HS-5 (cell line): Measurements from ENCODE around the gene CHD3.
A peak's percentile ranks its signal among the peaks of the same experiment; 100 is the strongest.

Experiments used
- DNase-seq: peaks from one replicate; pipeline ENCODE4 v3.0.0-alpha.2; 2012; ENCODE audit warnings: low read depth

The CHD3 gene

GRCh38 chr17:7864995-7865650 is 23.5 kb upstream of the CHD3 start:
- DNase-seq = no peak

GRCh38 chr17:7867881-7868329 is 20.7 kb upstream of the CHD3 start:
- DNase-seq = no peak

- DNase-seq = no peak
Measured at GRCh38 chr17:7873051-7873450, 15.5 kb upstream of the CHD3 start.

- DNase-seq = no peak
Measured at GRCh38 chr17:7875804-7876370, 12.7 kb upstream of the CHD3 start.

- DNase-seq = no peak
Measured at GRCh38 chr17:7878234-7878633, 10.4 kb upstream of the CHD3 start.

GRCh38 chr17:7880076-7880868 is 8.3 kb upstream of the CHD3 start:
- DNase-seq = no peak

- no peak for DNase-seq
Measured at GRCh38 chr17:7881276-7882054, 7.1 kb upstream of the CHD3 start.

- DNase-seq = no peak
Measured at GRCh38 chr17:7882068-7882467, 6.5 kb upstream of the CHD3 start.

- DNase-seq = no peak
Measured at GRCh38 chr17:7882629-7883028, 6.0 kb upstream of the CHD3 start.

GRCh38 chr17:7883781-7884386 is 4.7 kb upstream of the CHD3 start:
- DNase-seq = no peak

GRCh38 chr17:7884581-7885366 is 3.8 kb upstream of the CHD3 start:
- DNase-seq = no peak

GRCh38 chr17:7885367-7886226 is 3.0 kb upstream of the CHD3 start:
- no peak for DNase-seq

- no peak for DNase-seq
Measured at GRCh38 chr17:7886227-7887037, 2.2 kb upstream of the CHD3 start.

GRCh38 chr17:7887038-7887481 is 1.5 kb upstream of the CHD3 start:
- no peak for DNase-seq

- peak; percentile 92 for DNase-seq
Measured at GRCh38 chr17:7887482-7888183, 956 bp upstream of the CHD3 start.

GRCh38 chr17:7889166-7889955 is 772 bp downstream of the CHD3 start:
- DNase-seq = peak; percentile 51

- no peak for DNase-seq
Measured at GRCh38 chr17:7893187-7893880, 4.7 kb downstream of the CHD3 start.
